ENCODE data around the gene TNPO2. TPM values are rescaled to one million over a fixed set of nuclear protein-coding genes. Genes with fewer than 3 reads are reported as not detected.

The TNPO2 gene
- total and polyA plus RNA-seq, 2 of the 13 experiments (the other 11 are each of a cell fraction or from before 2014, with no cell fraction given): 31.7 to 61.0 TPM

- TF ChIP-seq MLXIP (CRISPR knock-in tag; IDR thresholded peaks at IDR 0.05; ENCODE audit: borderline replicate concordance): no peak
- TF ChIP-seq XRCC5 (optimal IDR thresholded peaks at IDR 0.05; ENCODE audit: low read length): peak; percentile 81
- no peak for TF ChIP-seq HMGXB3 (CRISPR knock-in tag; IDR thresholded peaks at IDR 0.05; ENCODE audit: borderline replicate concordance)
- no peak for TF ChIP-seq KMT2B (CRISPR knock-in tag; IDR thresholded peaks at IDR 0.05)
- TF ChIP-seq SMC3 (IDR thresholded peaks at IDR 0.05; ENCODE audit: low read length): no peak; the same call in 1 of the 2 replicates
- peak; percentile 56 for TF ChIP-seq HNRNPK (IDR thresholded peaks at IDR 0.05; ENCODE audit: low read depth, low read length, poor library complexity, severe bottlenecking)
- TF ChIP-seq FOXA3 (CRISPR knock-in tag; IDR thresholded peaks at IDR 0.05): peak; percentile 69; the same call in 1 of the 2 replicates
- no peak for TF ChIP-seq EZH2 (conservative IDR thresholded peaks at IDR 0.05; ENCODE audit: low read depth, low read length)
- peak; percentile 68 for TF ChIP-seq AKAP8 (CRISPR knock-in tag; IDR thresholded peaks at IDR 0.05)
- no peak for TF ChIP-seq ATF4 (CRISPR knock-in tag; IDR thresholded peaks at IDR 0.05)
- TF ChIP-seq ZHX2 (IDR thresholded peaks at IDR 0.05; ENCODE audit: low read depth): no peak
- TF ChIP-seq ZHX2 (CRISPR knock-in tag; IDR thresholded peaks at IDR 0.05; ENCODE audit: borderline replicate concordance): no peak
- TF ChIP-seq ZNF446 (CRISPR knock-in tag; IDR thresholded peaks at IDR 0.05): 0 out of 2 replicates have a peak, but pooled peaks have one; percentile 51
Measured at GRCh38 chr19:12757544-12758274, 34.0 kb upstream of the TNPO2 start (continued).
